ENCODE results near the gene IL6. TPM values are rescaled to one million over a fixed set of nuclear protein-coding genes. Genes with fewer than 3 reads are reported as not detected.

IL6 gene
- total RNA-seq, 1 donor from 2014 or later: not detected

DNA sequence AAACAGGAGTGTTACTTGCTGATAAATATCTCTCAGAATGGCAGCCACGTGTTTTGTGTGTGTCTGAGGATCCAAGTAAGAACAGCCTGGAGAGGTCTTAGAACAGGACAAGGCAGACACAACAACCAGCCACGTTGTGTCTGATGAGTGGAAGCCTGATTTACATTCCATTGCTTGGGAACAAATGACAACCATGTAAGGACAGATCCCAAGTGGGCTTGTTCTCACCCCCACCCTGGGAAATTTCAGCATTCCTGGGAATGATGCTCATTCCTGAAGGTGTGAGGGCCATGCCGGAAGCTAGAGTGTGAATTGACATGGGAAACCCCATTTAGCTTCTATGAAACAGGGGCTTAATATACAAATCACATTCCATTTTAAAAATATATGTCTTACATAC is 35.9 kb downstream of the IL6 start:
- Mint-ChIP-seq H3K36me3 (ENCODE audit: unreplicated experiment) (peaks cover 2% of the 10 kb centered on the region), H3K27ac (ENCODE audit: unreplicated experiment) (no peak overlapping the region), H3K4me1 (ENCODE audit: unreplicated experiment) (no peaks in the 10 kb centered on the region), H3K27me3 (ENCODE audit: unreplicated experiment) (peaks cover 3% of the 10 kb centered on the region), H3K9me3 (ENCODE audit: unreplicated experiment) (peaks cover 20% of the 10 kb centered on the region), H3K4me3 (ENCODE audit: unreplicated experiment) (no peak overlapping the region)
- DNase-seq (ENCODE audit: extremely low spot score, unreplicated experiment): no peak
- TF ChIP-seq, protein P1, sequence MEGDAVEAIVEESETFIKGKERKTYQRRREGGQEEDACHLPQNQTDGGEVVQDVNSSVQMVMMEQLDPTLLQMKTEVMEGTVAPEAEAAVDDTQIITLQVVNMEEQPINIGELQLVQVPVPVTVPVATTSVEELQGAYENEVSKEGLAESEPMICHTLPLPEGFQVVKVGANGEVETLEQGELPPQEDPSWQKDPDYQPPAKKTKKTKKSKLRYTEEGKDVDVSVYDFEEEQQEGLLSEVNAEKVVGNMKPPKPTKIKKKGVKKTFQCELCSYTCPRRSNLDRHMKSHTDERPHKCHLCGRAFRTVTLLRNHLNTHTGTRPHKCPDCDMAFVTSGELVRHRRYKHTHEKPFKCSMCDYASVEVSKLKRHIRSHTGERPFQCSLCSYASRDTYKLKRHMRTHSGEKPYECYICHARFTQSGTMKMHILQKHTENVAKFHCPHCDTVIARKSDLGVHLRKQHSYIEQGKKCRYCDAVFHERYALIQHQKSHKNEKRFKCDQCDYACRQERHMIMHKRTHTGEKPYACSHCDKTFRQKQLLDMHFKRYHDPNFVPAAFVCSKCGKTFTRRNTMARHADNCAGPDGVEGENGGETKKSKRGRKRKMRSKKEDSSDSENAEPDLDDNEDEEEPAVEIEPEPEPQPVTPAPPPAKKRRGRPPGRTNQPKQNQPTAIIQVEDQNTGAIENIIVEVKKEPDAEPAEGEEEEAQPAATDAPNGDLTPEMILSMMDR (IDR thresholded peaks at IDR 0.05): no peak

DNA sequence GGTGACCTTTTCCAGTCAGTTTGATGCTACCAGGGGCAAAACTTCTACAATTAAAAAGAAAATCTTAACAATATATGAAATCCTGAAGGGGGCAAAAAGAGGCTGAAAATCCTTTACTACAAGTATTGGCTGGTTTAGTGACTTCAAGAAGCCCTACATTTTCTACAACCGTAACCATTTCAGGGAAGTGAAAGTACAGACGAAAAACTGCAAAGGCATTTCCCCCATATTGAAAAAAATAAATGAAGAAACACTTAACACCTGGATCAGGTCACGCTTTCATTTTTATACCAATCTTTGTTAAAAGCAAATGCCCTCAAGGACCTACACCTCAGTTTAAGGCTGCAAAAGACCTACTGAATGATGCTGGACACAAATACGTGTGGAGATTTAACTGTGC is 38.6 kb downstream of the IL6 start:
- TF ChIP-seq, protein P1 (IDR thresholded peaks at IDR 0.05): no peak
- no peak overlapping the region for H3K4me3 Mint-ChIP-seq (ENCODE audit: unreplicated experiment)
- H3K27ac Mint-ChIP-seq (ENCODE audit: unreplicated experiment): no peak overlapping the region
- DNase-seq (ENCODE audit: extremely low spot score, unreplicated experiment): no peak
- H3K27me3 Mint-ChIP-seq (ENCODE audit: unreplicated experiment): peaks cover 3% of the 10 kb centered on the region
- peaks cover 11% of the 10 kb centered on the region for H3K9me3 Mint-ChIP-seq (ENCODE audit: unreplicated experiment)
- H3K4me1 Mint-ChIP-seq (ENCODE audit: unreplicated experiment): peaks cover 6% of the 10 kb centered on the region
- H3K36me3 Mint-ChIP-seq (ENCODE audit: unreplicated experiment): no peaks in the 10 kb centered on the region

DNA sequence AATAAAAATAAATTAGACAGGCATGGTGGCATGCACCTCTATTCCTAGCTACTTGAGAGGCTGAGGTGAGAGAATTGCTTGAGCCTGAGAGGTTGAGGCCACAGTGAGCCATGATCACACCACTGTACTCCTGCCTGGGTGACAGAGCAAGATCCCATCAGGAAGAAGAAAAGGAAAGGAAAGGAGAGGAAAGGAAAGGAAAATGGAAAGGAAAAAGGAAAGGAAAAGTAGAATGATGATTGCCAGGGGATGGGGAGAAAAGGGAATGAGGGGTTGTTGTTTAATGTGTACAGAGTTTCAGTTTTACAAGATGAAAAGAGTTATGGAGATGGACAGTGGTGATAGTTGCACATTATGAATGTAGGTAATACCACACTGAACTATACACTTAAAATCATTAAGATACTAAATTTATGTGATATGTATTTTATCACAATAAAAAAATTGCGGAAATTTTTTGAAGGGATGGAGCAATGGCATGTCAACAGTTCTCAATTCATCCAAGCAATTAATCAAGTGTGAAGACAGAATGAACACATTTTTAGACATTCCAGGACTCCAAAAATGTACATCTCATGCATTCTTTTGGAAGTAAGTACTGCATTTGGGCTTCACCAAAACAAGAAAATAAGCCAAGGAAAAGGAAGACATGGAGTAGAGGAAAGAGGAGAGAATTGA is 44.3 kb downstream of the IL6 start:
- no peaks in the 10 kb centered on the region for H3K9me3 Mint-ChIP-seq (ENCODE audit: unreplicated experiment)
- H3K4me1 Mint-ChIP-seq (ENCODE audit: unreplicated experiment): peaks cover 6% of the 10 kb centered on the region
- DNase-seq (ENCODE audit: extremely low spot score, unreplicated experiment): no peak
- TF ChIP-seq, protein P1 (IDR thresholded peaks at IDR 0.05): no peak
- no peak overlapping the region for H3K4me3 Mint-ChIP-seq (ENCODE audit: unreplicated experiment)
- no peaks in the 10 kb centered on the region for H3K36me3 Mint-ChIP-seq (ENCODE audit: unreplicated experiment)
- H3K27ac Mint-ChIP-seq (ENCODE audit: unreplicated experiment): no peak overlapping the region
- H3K27me3 Mint-ChIP-seq (ENCODE audit: unreplicated experiment): peaks cover under 1% of the 10 kb centered on the region

DNA sequence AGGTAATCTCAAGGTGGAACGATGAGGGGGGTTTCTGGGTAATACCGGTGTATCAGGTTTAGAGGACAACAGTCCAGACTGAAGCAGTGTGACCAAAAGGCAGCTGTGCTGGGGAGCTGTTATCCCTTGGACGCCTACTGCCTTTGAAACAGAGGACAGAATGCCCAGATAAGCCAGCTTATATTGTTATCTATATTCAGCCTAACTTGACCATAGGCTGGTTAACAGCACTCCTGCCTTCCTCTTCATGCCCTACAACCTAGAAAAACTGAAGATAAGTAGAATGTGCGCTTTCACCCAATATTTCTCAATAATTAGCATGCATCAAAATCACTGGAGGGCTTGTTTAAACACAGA is 44.9 kb downstream of the IL6 start:
- H3K9me3 Mint-ChIP-seq (ENCODE audit: unreplicated experiment): no peaks in the 10 kb centered on the region
- H3K36me3 Mint-ChIP-seq (ENCODE audit: unreplicated experiment): no peaks in the 10 kb centered on the region
- no peaks in the 10 kb centered on the region for H3K27me3 Mint-ChIP-seq (ENCODE audit: unreplicated experiment)
- no peak overlapping the region for H3K27ac Mint-ChIP-seq (ENCODE audit: unreplicated experiment)
- TF ChIP-seq, protein P1 (IDR thresholded peaks at IDR 0.05): no peak
- DNase-seq (ENCODE audit: extremely low spot score, unreplicated experiment): no peak
- H3K4me1 Mint-ChIP-seq (ENCODE audit: unreplicated experiment): peaks cover 6% of the 10 kb centered on the region
- H3K4me3 Mint-ChIP-seq (ENCODE audit: unreplicated experiment): no peak overlapping the region

DNA sequence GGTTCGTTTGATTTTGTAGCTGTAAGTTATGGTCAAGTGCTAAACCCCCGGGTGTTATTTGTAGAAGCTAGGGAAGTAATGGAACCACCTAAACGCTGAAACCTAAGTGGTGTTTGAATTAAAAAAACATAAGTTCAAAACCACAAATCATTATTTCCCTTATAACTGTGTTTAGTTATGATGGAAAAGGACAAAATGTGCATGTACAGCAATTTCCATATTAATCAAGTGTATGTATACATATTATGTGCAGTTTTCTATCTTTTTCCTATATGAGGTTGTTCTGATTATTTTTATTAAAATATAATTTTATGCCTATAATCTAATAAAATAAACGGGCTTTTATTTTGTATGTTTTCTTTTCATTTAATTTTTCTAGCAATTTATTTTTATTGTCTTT is 45.9 kb downstream of the IL6 start:
- no peak for DNase-seq (ENCODE audit: extremely low spot score, unreplicated experiment)
- Mint-ChIP-seq H3K27ac (ENCODE audit: unreplicated experiment) (no peak overlapping the region), H3K36me3 (ENCODE audit: unreplicated experiment) (no peaks in the 10 kb centered on the region), H3K4me1 (ENCODE audit: unreplicated experiment) (peaks cover 6% of the 10 kb centered on the region), H3K27me3 (ENCODE audit: unreplicated experiment) (no peaks in the 10 kb centered on the region), H3K4me3 (ENCODE audit: unreplicated experiment) (no peak overlapping the region), H3K9me3 (ENCODE audit: unreplicated experiment) (no peaks in the 10 kb centered on the region)
- TF ChIP-seq, protein P1 (IDR thresholded peaks at IDR 0.05): no peak

All from osteocyte (in vitro differentiated cells).